T-helper 1 cell treated with Interleukin-12 subunit alpha and Interleukin-12 subunit beta and Interleukin-4 antibody, amounts not matched to agents 30 μg/mL and 1 μg/mL, for 36 hours (primary cell): ENCODE data around the gene GALNS.

Experiments
- H3K27ac Mint-ChIP-seq: one replicate; pipeline ENCODE4 v1.8.0; 2021; ENCODE audit warnings: mild to moderate bottlenecking, mixed read lengths
- H3K27me3 Mint-ChIP-seq: one replicate; pipeline ENCODE4 v1.8.0; 2021; ENCODE audit warnings: low read depth, mixed read lengths
- H3K36me3 Mint-ChIP-seq: one replicate; pipeline ENCODE4 v1.8.0; 2021; ENCODE audit warnings: low read depth, mixed read lengths
- H3K4me1 Mint-ChIP-seq: one replicate; pipeline ENCODE4 v1.8.0; 2021; ENCODE audit warnings: low read depth, mixed read lengths
- H3K4me3 Mint-ChIP-seq: one replicate; pipeline ENCODE4 v1.8.0; 2021; ENCODE audit warnings: mild to moderate bottlenecking, moderate library complexity, mixed read lengths
- H3K9me3 Mint-ChIP-seq: one replicate; pipeline ENCODE4 v1.8.0; 2021; ENCODE audit warnings: mixed read lengths

GALNS gene

DNA sequence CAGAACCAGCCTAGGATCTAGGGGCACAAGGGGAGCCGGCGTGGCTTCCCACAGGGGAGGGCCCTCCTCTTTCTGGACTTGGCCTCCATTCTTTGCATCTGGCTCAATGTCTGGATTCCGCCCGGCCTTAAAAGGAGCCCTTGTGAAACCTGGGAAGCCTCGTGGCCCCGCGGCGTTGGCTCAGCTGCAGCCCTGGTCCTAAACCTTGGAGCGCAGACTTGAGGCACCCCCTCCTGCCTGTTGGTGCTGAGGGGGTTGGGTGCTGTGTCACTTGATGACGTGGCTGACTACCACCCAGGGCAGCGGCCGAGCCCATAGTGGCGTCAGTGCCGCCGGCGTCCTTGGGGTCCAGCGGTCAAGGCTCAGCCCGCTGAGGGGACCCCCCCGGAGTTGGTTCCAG lies 4.6 kb upstream of the GALNS start:
- Mint-ChIP-seq H3K4me3 (no peak overlapping the region), H3K27me3 (no peaks in the 10 kb centered on the region), H3K4me1 (peaks cover 11% of the 10 kb centered on the region), H3K36me3 (peaks cover 7% of the 10 kb centered on the region), H3K27ac (no peak overlapping the region), H3K9me3 (no peaks in the 10 kb centered on the region)

- no peak overlapping the region for H3K27ac Mint-ChIP-seq
Observed at GRCh38 chr16:88859381-88860091, 2.8 kb upstream of the GALNS start.

DNA sequence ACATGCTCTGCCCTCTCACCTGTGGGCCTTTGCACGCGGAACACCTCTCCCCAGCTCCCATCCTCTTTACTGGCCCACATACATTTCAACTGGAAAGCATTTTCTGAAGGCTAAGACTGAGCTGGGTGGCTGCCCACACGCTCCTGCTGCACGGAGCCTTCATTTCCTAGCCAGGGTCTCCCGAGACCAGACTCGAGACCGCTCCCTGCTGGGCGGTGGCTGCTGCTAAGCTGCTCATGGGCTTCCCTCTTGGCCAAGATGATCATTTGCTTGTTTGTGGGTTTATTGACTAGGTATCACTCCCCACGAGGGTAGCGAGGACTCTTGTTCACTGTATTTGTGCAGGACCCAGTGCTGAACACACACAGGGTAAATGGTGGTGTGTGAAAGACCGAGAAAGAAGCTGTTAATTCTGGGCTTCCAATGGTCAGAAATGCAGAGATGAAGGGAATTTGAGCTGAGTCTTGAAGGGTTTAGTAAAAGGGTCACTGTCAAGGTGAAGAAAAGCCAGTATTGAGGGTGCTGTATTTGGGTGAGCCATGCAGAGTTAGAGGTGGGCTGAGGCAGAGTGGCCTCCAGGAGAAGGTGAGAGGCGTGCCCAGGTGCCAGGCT lies 1.1 kb upstream of the GALNS start:
- Mint-ChIP-seq H3K9me3 (no peaks in the 10 kb centered on the region), H3K27ac (peak overlapping the region; percentile 91), H3K4me3 (peak overlapping the region; percentile 99), H3K4me1 (peaks cover 18% of the 10 kb centered on the region), H3K36me3 (peaks cover 7% of the 10 kb centered on the region), H3K27me3 (no peaks in the 10 kb centered on the region)

More at GRCh38 chr16:88859381-88860091, 2.8 kb upstream of the GALNS start:
- Mint-ChIP-seq H3K27me3 (no peaks in the 10 kb centered on the region), H3K36me3 (peaks cover 7% of the 10 kb centered on the region), H3K9me3 (no peaks in the 10 kb centered on the region), H3K4me1 (peaks cover 18% of the 10 kb centered on the region), H3K4me3 (no peak overlapping the region)

DNA sequence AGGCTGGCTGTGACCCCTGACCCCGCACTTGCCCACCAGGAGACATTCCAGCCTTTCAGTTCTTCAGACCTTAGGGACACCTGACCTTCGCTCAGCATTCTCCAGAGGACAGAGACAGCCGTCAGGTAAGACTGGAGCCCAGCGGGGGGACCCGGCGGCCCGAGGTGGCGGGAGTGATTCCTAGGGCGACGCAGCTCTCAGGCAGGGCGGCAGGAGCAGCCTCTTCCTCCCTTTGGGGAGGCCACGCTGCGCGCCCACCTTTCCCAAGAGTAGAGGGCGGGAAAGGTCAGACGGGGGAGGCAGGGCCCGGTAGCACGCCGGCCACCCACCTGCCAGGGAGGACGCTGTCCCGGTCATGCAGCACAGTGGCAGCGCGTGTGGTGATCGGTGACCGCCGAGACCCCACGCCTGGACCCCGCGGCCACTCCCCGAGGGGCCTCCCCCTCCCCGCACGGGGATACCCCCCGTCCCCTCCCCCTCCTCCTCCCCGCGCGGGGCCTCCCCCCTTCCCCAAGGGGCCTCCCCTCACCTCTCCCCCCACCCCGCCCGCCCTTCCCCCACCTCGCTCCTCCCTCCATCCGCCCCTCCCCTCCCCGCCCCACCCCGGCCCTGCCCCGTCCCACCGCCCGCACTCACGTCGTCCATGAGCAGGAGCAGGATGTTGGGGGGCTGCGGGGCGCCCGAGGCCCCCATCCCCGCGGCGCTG lies 472 bp downstream of the GALNS start:
- Mint-ChIP-seq H3K27ac (no peak overlapping the region), H3K4me3 (peak overlapping the region; percentile 99), H3K4me1 (peaks cover 18% of the 10 kb centered on the region), H3K9me3 (no peaks in the 10 kb centered on the region), H3K27me3 (no peaks in the 10 kb centered on the region), H3K36me3 (peaks cover 7% of the 10 kb centered on the region)

DNA sequence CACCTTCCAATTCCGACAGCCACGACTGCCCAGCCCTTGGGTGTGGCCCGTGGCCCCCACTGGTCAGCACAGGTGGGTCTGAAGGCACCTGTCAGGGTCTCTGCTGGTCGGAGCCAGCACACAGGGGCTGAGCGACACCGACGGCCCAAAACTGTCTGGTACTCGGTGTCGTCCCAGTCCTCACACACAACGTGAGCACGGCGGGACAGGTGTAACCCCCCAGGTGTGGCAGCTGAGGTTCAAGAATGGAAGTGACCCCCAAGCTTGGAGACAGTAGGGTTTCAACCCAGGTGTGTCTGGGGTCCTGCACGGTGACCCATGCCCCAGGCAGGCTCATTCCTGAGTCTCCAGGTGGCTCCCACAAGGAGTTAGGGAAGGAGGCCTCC lies 1.0 kb downstream of the GALNS start:
- Mint-ChIP-seq H3K9me3 (no peaks in the 10 kb centered on the region), H3K4me1 (peaks cover 18% of the 10 kb centered on the region), H3K4me3 (peak overlapping the region; percentile 77), H3K27ac (no peak overlapping the region), H3K36me3 (peaks cover 7% of the 10 kb centered on the region), H3K27me3 (no peaks in the 10 kb centered on the region)

DNA sequence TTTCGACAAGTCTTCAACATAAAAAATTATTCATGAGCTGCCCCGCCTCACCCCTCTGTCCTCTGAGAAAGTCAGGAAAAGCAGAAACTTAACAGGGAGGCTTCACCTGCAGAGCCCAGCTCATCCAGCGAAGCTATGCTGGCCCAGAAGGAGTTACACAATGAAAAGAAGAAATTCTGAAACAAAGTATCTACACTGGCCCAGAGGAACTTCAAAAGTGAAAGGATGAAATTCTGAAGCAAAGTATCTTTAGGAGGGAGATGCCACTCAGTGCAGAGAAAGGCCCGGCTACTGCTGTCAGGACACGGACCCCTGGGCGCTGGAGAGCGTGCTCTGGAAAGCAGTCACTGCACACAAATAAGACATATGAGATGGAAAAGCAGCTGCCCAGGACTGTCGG lies 1.6 kb downstream of the GALNS start:
- Mint-ChIP-seq H3K27me3 (no peaks in the 10 kb centered on the region), H3K9me3 (no peaks in the 10 kb centered on the region), H3K4me1 (peaks cover 18% of the 10 kb centered on the region), H3K4me3 (peak overlapping the region; percentile 75), H3K27ac (peak overlapping the region; percentile 73), H3K36me3 (peaks cover 7% of the 10 kb centered on the region)

DNA sequence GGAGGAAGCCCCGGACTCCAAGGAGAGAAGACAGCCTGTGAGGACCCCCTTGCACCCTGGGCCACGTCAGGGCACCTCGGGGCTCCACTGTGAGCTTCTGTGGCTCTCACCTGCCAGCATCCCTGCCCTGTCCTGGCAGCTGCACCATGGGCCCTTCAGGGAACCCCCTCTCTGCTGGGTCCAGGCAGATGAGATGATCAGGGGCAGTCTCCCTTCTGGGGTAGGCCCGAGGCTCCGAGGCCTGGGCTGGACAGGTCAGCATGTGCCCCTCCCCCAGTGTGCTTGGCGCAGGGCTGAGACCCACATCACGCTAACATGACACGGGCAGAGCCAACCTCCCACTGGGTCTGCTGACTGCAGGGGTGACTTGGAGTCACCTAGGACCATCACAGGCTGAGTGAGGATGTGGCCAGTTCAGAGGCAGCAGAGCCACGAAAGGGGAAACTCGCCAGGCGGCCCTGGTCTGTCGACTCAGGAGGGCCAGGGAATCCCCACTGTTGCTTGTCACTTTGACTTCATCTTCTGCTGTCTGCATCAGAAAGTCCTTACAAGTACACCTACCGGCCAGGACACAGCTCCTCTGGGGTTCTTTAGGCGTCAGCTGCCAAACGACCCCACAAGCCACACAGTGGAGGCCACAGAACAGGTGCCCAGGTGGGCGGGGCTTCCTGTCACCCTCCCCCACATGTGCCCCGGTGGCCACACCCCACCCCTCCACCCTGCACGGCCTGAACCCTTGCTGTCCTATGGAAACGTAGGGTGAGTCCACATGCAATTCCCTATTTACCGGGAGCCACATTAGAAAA lies 2.2 kb downstream of the GALNS start:
- Mint-ChIP-seq H3K4me1 (peaks cover 18% of the 10 kb centered on the region), H3K27me3 (no peaks in the 10 kb centered on the region), H3K4me3 (peak overlapping the region; percentile 75), H3K36me3 (peaks cover 7% of the 10 kb centered on the region), H3K27ac (no peak overlapping the region), H3K9me3 (no peaks in the 10 kb centered on the region)

DNA sequence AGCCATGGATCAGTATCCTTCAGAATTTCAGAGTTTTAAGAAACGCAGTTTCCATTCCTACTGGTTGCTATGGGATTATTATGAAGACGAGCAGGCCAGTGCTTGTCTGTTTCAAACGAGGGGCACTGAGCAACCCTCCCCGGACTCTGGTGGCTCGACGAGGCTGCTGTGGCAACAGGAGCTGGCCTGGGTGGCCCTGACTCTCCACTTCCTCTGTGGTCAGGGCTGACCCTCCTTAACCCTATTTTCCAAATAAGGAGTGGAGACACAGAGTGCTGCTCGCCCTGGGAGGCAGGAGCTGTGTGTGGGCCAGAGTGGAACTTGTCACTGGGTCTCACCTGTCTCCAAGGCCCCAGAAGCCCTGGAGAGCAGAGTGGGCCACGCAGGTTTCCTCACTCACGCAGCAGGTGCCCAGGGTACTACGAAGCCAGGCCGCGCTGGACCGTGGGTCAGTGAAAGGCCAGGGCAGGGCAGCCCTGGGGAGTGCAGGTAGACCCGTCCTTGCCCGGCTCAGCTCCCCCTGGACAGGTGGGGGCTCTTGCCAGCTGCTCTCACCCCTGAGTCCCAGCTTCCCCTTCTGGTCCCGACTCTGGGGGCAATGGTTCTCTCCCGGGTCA lies 3.3 kb downstream of the GALNS start:
- Mint-ChIP-seq H3K27ac (no peak overlapping the region), H3K4me1 (peaks cover 16% of the 10 kb centered on the region), H3K9me3 (no peaks in the 10 kb centered on the region), H3K4me3 (no peak overlapping the region), H3K36me3 (peaks cover 7% of the 10 kb centered on the region), H3K27me3 (no peaks in the 10 kb centered on the region)

GRCh38 chr16:88851616-88852015 lies 5.1 kb downstream of the GALNS start:
- Mint-ChIP-seq H3K27ac (no peak overlapping the region), H3K4me3 (no peak overlapping the region), H3K27me3 (no peaks in the 10 kb centered on the region), H3K36me3 (no peaks in the 10 kb centered on the region), H3K4me1 (peaks cover 7% of the 10 kb centered on the region), H3K9me3 (no peaks in the 10 kb centered on the region)

- Mint-ChIP-seq H3K4me1 (peaks cover 7% of the 10 kb centered on the region), H3K4me3 (no peak overlapping the region), H3K9me3 (no peaks in the 10 kb centered on the region), H3K27ac (no peak overlapping the region), H3K27me3 (no peaks in the 10 kb centered on the region), H3K36me3 (no peaks in the 10 kb centered on the region)
Observed at GRCh38 chr16:88850531-88851199, 6.1 kb downstream of the GALNS start.

DNA sequence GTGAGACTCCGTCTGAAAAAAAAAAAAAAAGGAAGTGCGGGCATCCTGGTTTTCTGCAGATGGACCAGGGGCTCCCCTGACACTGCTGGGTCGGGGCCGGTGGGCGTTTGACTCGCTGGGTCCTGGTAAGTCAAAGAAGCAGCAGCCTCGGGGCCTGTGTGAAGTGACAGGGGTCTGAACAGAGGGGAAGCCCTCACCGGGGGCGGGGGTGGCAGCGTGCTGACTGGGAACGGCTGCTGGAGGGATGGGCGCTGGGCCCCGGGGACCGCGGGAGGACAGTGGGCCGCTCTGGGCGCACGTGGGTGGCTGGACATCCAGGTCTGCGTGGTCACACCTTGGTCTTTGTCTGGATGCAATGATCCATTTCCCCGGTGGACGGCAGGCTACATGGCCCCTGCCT lies 8.2 kb downstream of the GALNS start:
- no peaks in the 10 kb centered on the region for H3K4me1 Mint-ChIP-seq
- no peak overlapping the region for H3K4me3 Mint-ChIP-seq
- H3K36me3 Mint-ChIP-seq: no peaks in the 10 kb centered on the region
- no peaks in the 10 kb centered on the region for H3K27me3 Mint-ChIP-seq
- no peaks in the 10 kb centered on the region for H3K9me3 Mint-ChIP-seq
- no peak overlapping the region for H3K27ac Mint-ChIP-seq

GRCh38 chr16:88847654-88848053 lies 9.1 kb downstream of the GALNS start:
- Mint-ChIP-seq H3K27me3 (no peaks in the 10 kb centered on the region), H3K27ac (no peak overlapping the region), H3K4me3 (no peak overlapping the region), H3K36me3 (no peaks in the 10 kb centered on the region), H3K4me1 (no peaks in the 10 kb centered on the region), H3K9me3 (no peaks in the 10 kb centered on the region)

DNA sequence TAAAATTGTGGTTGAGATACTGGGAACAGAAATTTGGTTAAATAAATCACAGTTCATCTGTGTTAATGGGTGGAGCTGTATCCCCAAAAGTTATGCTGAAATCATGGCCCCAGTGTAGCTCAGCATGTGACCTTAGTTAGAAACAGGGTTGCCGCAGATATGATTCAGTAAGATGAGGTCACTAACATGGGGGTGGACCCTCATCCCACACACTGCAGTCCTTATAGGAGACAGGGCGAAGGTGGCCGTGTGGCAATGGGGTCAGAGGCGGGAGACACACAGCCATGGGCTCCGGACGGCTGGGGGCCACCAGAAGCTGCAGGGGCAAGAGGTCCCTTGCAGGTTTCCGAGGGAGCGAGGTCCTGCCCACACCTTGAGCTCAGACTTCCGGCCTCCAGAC lies 10.7 kb downstream of the GALNS start:
- Mint-ChIP-seq H3K4me3 (no peak overlapping the region), H3K36me3 (no peaks in the 10 kb centered on the region), H3K9me3 (no peaks in the 10 kb centered on the region), H3K27ac (no peak overlapping the region), H3K27me3 (no peaks in the 10 kb centered on the region), H3K4me1 (no peaks in the 10 kb centered on the region)
